ENCODE measurements around the gene RAB30. TPM values are rescaled to one million over a fixed set of nuclear protein-coding genes. Genes with fewer than 3 reads are reported as not detected.
A peak's percentile ranks its signal among the peaks of the same experiment; 100 is the strongest.

RAB30 gene
- total and polyA plus RNA-seq, 4 experiments from 2014 or later: 5.0 to 14.1 (median 10.6) TPM

DNA sequence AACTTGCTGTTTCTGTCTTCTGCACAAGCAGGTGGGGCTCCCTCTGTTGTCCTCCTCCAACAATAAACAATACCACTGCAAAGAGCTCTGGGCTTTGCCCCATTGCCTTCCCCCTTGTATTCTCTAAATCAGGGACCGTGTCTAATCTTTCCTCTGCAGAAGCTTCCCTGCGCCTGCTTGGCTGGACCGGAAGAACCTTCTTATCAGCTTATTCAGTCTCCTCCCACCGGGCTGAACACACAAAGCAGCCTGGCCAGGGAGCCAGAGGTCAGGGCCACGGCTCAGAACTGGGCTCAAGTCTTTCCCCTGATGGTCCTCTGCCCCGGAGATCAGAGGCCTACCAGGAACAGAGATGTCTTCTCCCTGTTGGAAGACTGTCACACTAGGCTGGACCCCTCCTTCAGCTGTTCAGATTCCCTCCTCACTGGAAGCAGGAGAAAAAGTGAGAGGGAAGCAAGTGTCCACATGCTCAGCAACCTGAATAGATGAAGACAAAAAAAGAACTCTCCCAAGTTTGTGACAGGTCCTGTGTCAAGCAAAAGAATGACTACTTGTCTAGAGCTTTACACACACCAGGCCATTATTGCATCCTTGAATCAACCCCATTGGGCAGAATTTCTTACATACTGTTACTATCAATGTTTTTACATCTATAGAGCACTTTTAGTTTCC lies 63.7 kb downstream of the RAB30 start:
- Mint-ChIP-seq H3K9me3 (no peaks in the 10 kb centered on the region), H3K36me3 (peaks cover 0 to 15% of the 10 kb centered on the region in 2 donors), H3K4me1 (peaks cover 12 to 32% (median 21%) of the 10 kb centered on the region in 4 donors), H3K4me3 (peak overlapping the region in 2 of 8 donors; percentile 41 to 66), H3K27ac (peak overlapping the region in 1 of 7 donors; percentile 36), H3K27me3 (no peaks in the 10 kb centered on the region)
- Histone ChIP-seq H3K27ac (ENCODE audit: low read depth, low read length) (no peak overlapping the region), H3K4me3 (ENCODE audit: low read length in 2 of 2) (no peak overlapping the region), H3K27me3 (ENCODE audit: insufficient read depth, low read length) (no peaks in the 10 kb centered on the region), H3K9me3 (ENCODE audit: control insufficient read depth in 1 of 2, low read length in 2 of 2) (no peaks in the 10 kb centered on the region), H3K36me3 (ENCODE audit: insufficient read depth, low read length) (no peaks in the 10 kb centered on the region), H3K4me1 (ENCODE audit: insufficient read depth, low read length) (peaks cover 6% of the 10 kb centered on the region)
- intact Hi-C loops (cut with micrococcal nuclease): loop anchor here (5.0 kb wide), 1 partner anchor 54 kb away; no protein-coding TSS in a partner anchor
- POLR2A ChIA-PET (ENCODE audit: partially characterized antibody): interaction anchor here (0.7 kb wide), 1 partner anchor 148 kb away, joined by 4 read pairs; no protein-coding TSS in a partner anchor
- CTCF ChIA-PET (ENCODE audit: partially characterized antibody): interaction anchor here (1.4 to 2.0 kb wide), 2 partner anchors 9 to 141 kb away, joined by 5 to 7 read pairs; no protein-coding TSS in a partner anchor
- DNase-seq: no peak

DNA sequence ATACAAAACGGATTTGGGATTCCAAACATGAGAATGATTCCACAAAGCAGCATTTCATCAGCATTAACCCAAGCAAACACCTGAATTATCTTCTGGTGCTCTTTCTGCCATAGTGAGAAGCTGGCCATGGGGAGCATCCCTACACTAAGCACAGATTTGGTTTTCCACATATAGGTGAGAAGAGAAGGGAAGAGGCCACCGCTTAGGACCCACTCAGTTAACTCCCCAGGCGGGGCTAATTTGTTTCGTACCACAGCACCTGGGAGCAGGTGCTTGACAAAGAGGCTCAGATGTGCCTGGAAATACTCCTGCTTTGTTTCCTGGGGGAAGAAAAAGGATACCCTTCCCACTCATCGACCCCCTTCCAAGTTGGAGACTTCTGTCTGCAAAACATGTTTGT lies 64.2 kb downstream of the RAB30 start:
- Histone ChIP-seq H3K4me1 (ENCODE audit: insufficient read depth, low read length) (peaks cover 8% of the 10 kb centered on the region), H3K36me3 (ENCODE audit: insufficient read depth, low read length) (no peaks in the 10 kb centered on the region), H3K27ac (ENCODE audit: low read depth, low read length) (no peak overlapping the region), H3K27me3 (ENCODE audit: insufficient read depth, low read length) (no peaks in the 10 kb centered on the region), H3K9me3 (ENCODE audit: control insufficient read depth in 1 of 2, low read length in 2 of 2) (no peaks in the 10 kb centered on the region), H3K4me3 (ENCODE audit: low read length in 2 of 2) (no peak overlapping the region)
- CTCF ChIA-PET (ENCODE audit: partially characterized antibody): interaction anchor here (1.1 to 2.0 kb wide), 4 partner anchors 9 to 140 kb away, joined by 3 to 7 read pairs (median 4); no protein-coding TSS in a partner anchor
- intact Hi-C loops (cut with micrococcal nuclease): loop anchor here (5.0 kb wide), 1 partner anchor 55 kb away; no protein-coding TSS in a partner anchor
- H3K4me1 Mint-ChIP-seq: peaks cover 12 to 32% (median 21%) of the 10 kb centered on the region in 4 donors
- POLR2A ChIA-PET (ENCODE audit: partially characterized antibody): interaction anchor here (1.6 kb wide), 1 partner anchor 47 kb away, joined by 7 read pairs; no protein-coding TSS in a partner anchor
- H3K36me3 Mint-ChIP-seq: peaks cover 0 to 15% of the 10 kb centered on the region in 2 donors
- H3K4me3 Mint-ChIP-seq: peak overlapping the region in 1 of 8 donors; percentile 41
- H3K27ac Mint-ChIP-seq: no peak overlapping the region
- H3K9me3 Mint-ChIP-seq: no peaks in the 10 kb centered on the region
- H3K27me3 Mint-ChIP-seq: no peaks in the 10 kb centered on the region
- DNase-seq: no peak

DNA sequence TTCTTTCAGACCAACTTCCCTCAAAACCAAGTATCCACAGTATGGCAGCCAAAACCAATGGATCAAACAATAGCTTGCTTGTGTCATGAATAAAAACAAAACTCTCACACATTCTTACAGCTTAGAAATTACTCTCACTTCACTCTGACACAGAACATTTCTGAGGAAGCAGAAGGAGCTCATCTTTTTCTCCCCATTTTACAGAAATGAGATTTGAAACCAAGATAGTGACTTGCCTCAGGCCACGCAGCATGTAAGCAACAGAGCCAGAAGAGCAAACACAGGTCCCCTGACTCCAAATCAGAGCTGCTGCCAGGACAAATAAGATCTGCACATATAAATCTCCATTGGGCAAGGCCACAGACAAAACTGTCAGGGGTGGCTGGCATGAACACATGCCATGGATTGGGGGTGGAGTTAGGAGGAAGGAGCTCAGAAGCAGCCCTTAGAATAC lies 64.8 kb downstream of the RAB30 start:
- no peaks in the 10 kb centered on the region for H3K27me3 Mint-ChIP-seq
- peaks cover 14% of the 10 kb centered on the region for H3K4me1 ChIP-seq (ENCODE audit: insufficient read depth, low read length)
- no peak for DNase-seq
- no peak overlapping the region for H3K4me3 ChIP-seq (ENCODE audit: low read length in 2 of 2)
- no peak overlapping the region for H3K4me3 Mint-ChIP-seq
- intact Hi-C loops (cut with micrococcal nuclease): loop anchor here (5.0 kb wide), 1 partner anchor 55 kb away; no protein-coding TSS in a partner anchor
- POLR2A ChIA-PET (ENCODE audit: partially characterized antibody): interaction anchor here (1.0 to 1.6 kb wide), 2 partner anchors 47 to 148 kb away, joined by 3 to 7 read pairs; no protein-coding TSS in a partner anchor
- peaks cover 17 to 38% (median 26%) of the 10 kb centered on the region in 4 donors for H3K4me1 Mint-ChIP-seq
- H3K27ac ChIP-seq (ENCODE audit: low read depth, low read length): no peak overlapping the region
- peaks cover 0 to 15% of the 10 kb centered on the region in 2 donors for H3K36me3 Mint-ChIP-seq
- H3K27me3 ChIP-seq (ENCODE audit: insufficient read depth, low read length): no peaks in the 10 kb centered on the region
- H3K36me3 ChIP-seq (ENCODE audit: insufficient read depth, low read length): no peaks in the 10 kb centered on the region
- CTCF ChIA-PET (ENCODE audit: partially characterized antibody): interaction anchor here (1.1 to 2.0 kb wide), 4 partner anchors 8 to 139 kb away, joined by 3 to 7 read pairs (median 4); no protein-coding TSS in a partner anchor
- no peaks in the 10 kb centered on the region for H3K9me3 Mint-ChIP-seq
- peak overlapping the region in 4 of 7 donors; percentile 15 to 88 (median 26) for H3K27ac Mint-ChIP-seq
- H3K9me3 ChIP-seq (ENCODE audit: control insufficient read depth in 1 of 2, low read length in 2 of 2): no peaks in the 10 kb centered on the region

DNA sequence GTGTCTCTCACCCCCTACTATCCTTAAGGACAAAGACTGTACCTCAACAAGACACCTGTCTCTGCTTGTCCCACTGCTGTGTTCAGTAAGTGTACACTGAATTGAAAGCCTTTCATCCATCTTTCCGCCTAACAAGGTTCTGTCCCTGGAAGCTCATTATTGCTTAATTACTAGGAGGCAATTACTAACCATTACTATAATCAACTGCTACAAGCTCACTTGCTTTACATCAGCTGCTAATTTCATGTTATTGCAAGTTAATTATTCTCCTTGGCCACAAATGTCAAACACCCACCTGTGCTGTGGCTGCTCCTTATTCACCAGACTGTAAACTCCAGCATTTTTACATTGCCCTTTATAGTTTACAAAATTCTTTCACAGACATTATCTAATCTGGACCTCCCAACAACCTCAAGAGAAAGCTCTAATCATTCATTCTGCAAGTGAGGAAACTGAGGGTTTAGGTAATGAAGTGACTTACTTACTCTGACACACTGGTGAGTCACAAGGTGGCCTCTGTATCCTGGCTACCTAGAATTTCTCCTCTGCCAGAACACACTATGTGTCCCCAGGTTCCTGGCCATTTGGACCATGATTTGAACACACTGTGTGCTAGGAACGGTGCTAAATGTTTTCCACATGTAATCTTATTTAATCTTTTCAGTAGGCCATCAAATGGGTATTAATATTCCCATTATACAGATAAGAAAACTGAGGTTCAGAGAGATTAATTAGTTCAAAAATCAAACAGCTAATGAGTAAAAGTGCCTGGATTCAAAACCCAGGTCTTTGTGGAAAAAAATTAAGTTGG lies 66.7 kb downstream of the RAB30 start:
- Mint-ChIP-seq H3K27me3 (no peaks in the 10 kb centered on the region), H3K9me3 (no peaks in the 10 kb centered on the region), H3K4me1 (peaks cover 19 to 44% (median 25%) of the 10 kb centered on the region in 4 donors), H3K36me3 (peaks cover 0 to 15% of the 10 kb centered on the region in 2 donors), H3K4me3 (no peak overlapping the region), H3K27ac (peak overlapping the region in 2 of 7 donors; percentile 22 to 39)
- H3K4me3 ChIP-seq (ENCODE audit: low read length in 2 of 2): no peak overlapping the region
- CTCF ChIA-PET (ENCODE audit: partially characterized antibody): no interaction called here
- no peak overlapping the region for H3K27ac ChIP-seq (ENCODE audit: low read depth, low read length)
- intact Hi-C loops (cut with micrococcal nuclease): loop anchor here (5.0 kb wide), 1 partner anchor 57 kb away; no protein-coding TSS in a partner anchor
- no peaks in the 10 kb centered on the region for H3K36me3 ChIP-seq (ENCODE audit: insufficient read depth, low read length)
- H3K27me3 ChIP-seq (ENCODE audit: insufficient read depth, low read length): no peaks in the 10 kb centered on the region
- peaks cover 19% of the 10 kb centered on the region for H3K4me1 ChIP-seq (ENCODE audit: insufficient read depth, low read length)
- no peaks in the 10 kb centered on the region for H3K9me3 ChIP-seq (ENCODE audit: control insufficient read depth in 1 of 2, low read length in 2 of 2)
- DNase-seq: no peak
- POLR2A ChIA-PET (ENCODE audit: partially characterized antibody): interaction anchor here (0.9 kb wide), 1 partner anchor 44 kb away, joined by 3 read pairs; no protein-coding TSS in a partner anchor

DNA sequence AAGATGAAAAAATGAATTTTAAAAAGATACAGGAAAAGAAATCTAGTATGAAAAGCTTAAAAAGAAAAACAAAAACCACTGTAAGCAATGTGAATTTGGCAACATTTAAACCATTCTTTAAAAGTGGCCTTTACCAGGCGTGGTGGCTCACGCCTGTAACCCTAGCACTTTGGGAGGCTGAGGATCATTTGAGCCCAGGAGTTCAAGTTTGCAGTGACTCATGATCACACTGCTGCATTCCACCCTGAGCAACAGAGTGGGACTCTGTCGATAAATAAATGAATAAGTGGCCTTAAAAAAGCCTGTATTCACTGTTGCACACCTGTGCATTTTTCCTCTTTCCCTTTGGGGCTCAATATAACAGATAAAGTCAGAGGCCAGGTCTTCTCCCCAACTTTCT lies 69.2 kb downstream of the RAB30 start:
- H3K4me3 ChIP-seq (ENCODE audit: low read length in 2 of 2): no peak overlapping the region
- Mint-ChIP-seq H3K27me3 (no peaks in the 10 kb centered on the region), H3K4me3 (peak overlapping the region in 2 of 8 donors; percentile 2 to 46), H3K36me3 (peaks cover 0 to 4% of the 10 kb centered on the region in 2 donors), H3K4me1 (peaks cover 16 to 38% (median 21%) of the 10 kb centered on the region in 4 donors), H3K27ac (peak overlapping the region in 3 of 7 donors; percentile 28 to 54 (median 46)), H3K9me3 (no peaks in the 10 kb centered on the region)
- H3K27ac ChIP-seq (ENCODE audit: low read depth, low read length): no peak overlapping the region
- no peaks in the 10 kb centered on the region for H3K36me3 ChIP-seq (ENCODE audit: insufficient read depth, low read length)
- ChIA-PET CTCF (ENCODE audit: partially characterized antibody) (interaction anchor here (0.7 to 1.2 kb wide), 2 partner anchors 135 to 154 kb away, joined by 3 read pairs; partner anchors contain the start of gene PCF11), POLR2A (ENCODE audit: partially characterized antibody) (interaction anchor here (1.2 kb wide), 1 partner anchor 42 kb away, joined by 4 read pairs; no protein-coding TSS in a partner anchor)
- intact Hi-C loops (cut with micrococcal nuclease): no loop called here
- peaks cover 18% of the 10 kb centered on the region for H3K4me1 ChIP-seq (ENCODE audit: insufficient read depth, low read length)
- DNase-seq: no peak
- no peaks in the 10 kb centered on the region for H3K27me3 ChIP-seq (ENCODE audit: insufficient read depth, low read length)
- H3K9me3 ChIP-seq (ENCODE audit: control insufficient read depth in 1 of 2, low read length in 2 of 2): no peaks in the 10 kb centered on the region

DNA sequence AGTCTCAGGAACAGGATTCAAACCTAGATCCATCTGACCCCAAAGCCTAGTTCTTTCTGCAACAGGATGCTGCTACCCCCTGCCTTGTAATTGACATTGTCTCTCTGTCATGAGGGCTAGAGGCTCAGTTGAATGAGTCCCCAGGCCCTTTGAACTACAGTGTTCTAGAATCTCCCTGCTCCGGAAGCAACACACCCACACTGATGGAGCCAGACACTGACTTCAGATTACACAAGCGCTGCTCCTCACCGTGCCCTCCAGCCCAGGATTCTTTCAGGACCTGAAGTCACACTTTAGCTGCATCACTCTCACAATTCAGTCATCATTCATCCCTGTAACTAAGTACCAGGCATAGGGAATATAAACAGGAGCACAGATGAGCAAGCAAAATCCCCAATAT lies 69.6 kb downstream of the RAB30 start:
- no peaks in the 10 kb centered on the region for H3K9me3 Mint-ChIP-seq
- H3K27me3 Mint-ChIP-seq: no peaks in the 10 kb centered on the region
- no peaks in the 10 kb centered on the region for H3K27me3 ChIP-seq (ENCODE audit: insufficient read depth, low read length)
- POLR2A ChIA-PET (ENCODE audit: partially characterized antibody): interaction anchor here (1.2 kb wide), 1 partner anchor 42 kb away, joined by 4 read pairs; no protein-coding TSS in a partner anchor
- H3K4me1 Mint-ChIP-seq: peaks cover 15 to 33% (median 20%) of the 10 kb centered on the region in 4 donors
- peaks cover 16% of the 10 kb centered on the region for H3K4me1 ChIP-seq (ENCODE audit: insufficient read depth, low read length)
- no peak overlapping the region for H3K4me3 ChIP-seq (ENCODE audit: low read length in 2 of 2)
- no peaks in the 10 kb centered on the region for H3K36me3 ChIP-seq (ENCODE audit: insufficient read depth, low read length)
- H3K9me3 ChIP-seq (ENCODE audit: control insufficient read depth in 1 of 2, low read length in 2 of 2): no peaks in the 10 kb centered on the region
- no peak overlapping the region for H3K27ac ChIP-seq (ENCODE audit: low read depth, low read length)
- peak overlapping the region in 6 of 8 donors; percentile 2 to 46 (median 35) for H3K4me3 Mint-ChIP-seq
- CTCF ChIA-PET (ENCODE audit: partially characterized antibody): interaction anchor here (0.7 to 1.2 kb wide), 2 partner anchors 135 to 155 kb away, joined by 3 read pairs; partner anchors contain the start of gene PCF11
- intact Hi-C loops (cut with micrococcal nuclease): no loop called here
- peaks cover 0 to 3% of the 10 kb centered on the region in 2 donors for H3K36me3 Mint-ChIP-seq
- peak overlapping the region in 4 of 7 donors; percentile 28 to 76 (median 50) for H3K27ac Mint-ChIP-seq
- DNase-seq: peak in 3 of 5 donors; percentile 5 to 10 (median 5)
